ENCODE measurements around the gene NFATC1. TPM values are rescaled to one million over a fixed set of nuclear protein-coding genes. Genes with fewer than 3 reads are reported as not detected.

The NFATC1 gene
- total RNA-seq, 1 donor from 2014 or later = 18.3 TPM

DNA sequence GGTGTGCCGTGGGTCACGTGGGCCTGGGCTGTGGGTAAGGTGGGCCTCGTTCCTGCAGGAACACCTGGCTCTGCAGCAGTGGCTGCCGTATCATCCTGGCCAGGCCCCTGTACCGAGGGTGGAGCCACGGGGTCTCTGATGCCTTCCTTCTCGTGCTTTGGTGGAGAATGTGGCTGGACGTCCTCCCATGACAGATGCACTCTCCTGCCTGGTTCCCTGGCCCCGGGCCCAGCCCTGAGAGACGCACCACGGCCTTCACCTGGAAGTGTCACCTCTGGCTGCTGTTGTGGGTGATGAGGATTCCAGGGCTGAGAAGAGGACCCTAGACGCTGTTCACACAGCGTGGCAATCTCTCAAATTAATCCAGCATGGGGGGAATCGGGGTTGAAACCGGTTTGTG lies 49.5 kb downstream of the NFATC1 start:
- DNase-seq = no peak
- no peak overlapping the region for H3K27ac ChIP-seq (replicated peaks)
- TF ChIP-seq, protein P1, sequence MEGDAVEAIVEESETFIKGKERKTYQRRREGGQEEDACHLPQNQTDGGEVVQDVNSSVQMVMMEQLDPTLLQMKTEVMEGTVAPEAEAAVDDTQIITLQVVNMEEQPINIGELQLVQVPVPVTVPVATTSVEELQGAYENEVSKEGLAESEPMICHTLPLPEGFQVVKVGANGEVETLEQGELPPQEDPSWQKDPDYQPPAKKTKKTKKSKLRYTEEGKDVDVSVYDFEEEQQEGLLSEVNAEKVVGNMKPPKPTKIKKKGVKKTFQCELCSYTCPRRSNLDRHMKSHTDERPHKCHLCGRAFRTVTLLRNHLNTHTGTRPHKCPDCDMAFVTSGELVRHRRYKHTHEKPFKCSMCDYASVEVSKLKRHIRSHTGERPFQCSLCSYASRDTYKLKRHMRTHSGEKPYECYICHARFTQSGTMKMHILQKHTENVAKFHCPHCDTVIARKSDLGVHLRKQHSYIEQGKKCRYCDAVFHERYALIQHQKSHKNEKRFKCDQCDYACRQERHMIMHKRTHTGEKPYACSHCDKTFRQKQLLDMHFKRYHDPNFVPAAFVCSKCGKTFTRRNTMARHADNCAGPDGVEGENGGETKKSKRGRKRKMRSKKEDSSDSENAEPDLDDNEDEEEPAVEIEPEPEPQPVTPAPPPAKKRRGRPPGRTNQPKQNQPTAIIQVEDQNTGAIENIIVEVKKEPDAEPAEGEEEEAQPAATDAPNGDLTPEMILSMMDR (IDR thresholded peaks at IDR 0.05; ENCODE audit: borderline replicate concordance) = no peak
- peaks cover 18% of the 10 kb centered on the region for H3K36me3 ChIP-seq
- H3K9me3 ChIP-seq (replicated peaks) = no peaks in the 10 kb centered on the region
- peaks cover 24% of the 10 kb centered on the region for H3K4me1 ChIP-seq
- H3K4me3 ChIP-seq = no peak overlapping the region
- intact Hi-C loops (cut with micrococcal nuclease) = no loop called here
- H3K27me3 ChIP-seq (ENCODE audit: low read depth) = no peaks in the 10 kb centered on the region

DNA sequence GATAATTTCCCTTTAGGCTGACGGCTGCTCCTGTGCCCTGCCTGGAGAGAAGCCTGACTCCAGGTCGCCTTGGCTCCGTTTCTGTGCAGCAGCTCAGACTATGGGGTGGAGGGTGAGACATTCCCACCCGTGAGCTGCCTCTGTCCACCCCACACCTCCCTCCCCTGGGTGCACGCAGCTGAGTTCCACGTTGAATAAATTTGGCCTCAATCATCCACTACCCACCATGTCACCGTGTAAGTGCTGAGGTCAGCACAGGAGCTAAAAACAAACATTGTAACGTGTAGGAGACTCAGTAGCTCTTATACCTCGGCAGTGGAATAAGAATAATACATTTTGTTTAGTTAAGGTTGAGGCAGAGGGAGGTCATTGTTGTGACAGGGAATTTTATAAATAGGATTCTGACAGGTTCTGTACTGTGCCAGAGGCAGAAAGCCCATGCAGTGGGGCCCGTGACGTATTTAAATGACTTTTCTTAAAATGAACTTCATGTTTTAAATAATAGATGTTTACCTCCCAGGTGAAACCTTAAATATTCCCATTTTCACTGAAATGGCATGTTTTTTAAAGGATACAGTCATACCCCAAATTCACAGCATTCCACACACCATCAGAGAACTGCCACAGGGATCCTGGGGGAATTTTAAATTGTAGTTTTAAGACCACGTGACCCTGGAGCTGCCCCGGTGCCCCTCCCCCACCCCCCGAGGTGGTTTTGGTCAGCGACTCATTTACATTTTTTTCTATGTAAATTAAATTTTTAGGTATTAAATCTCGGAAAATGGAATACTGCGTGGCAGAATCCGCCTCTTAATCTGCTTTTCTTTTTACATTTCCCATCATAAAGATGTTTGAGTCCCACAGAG lies 50.2 kb downstream of the NFATC1 start:
- no peak for DNase-seq
- intact Hi-C loops (cut with micrococcal nuclease) = no loop called here
- no peak overlapping the region for H3K4me3 ChIP-seq
- H3K27ac ChIP-seq (replicated peaks) = no peak overlapping the region
- TF ChIP-seq, protein P1 (IDR thresholded peaks at IDR 0.05; ENCODE audit: borderline replicate concordance) = no peak
- H3K36me3 ChIP-seq = peaks cover 24% of the 10 kb centered on the region
- H3K9me3 ChIP-seq (replicated peaks) = no peaks in the 10 kb centered on the region
- no peaks in the 10 kb centered on the region for H3K27me3 ChIP-seq (ENCODE audit: low read depth)
- H3K4me1 ChIP-seq = peaks cover 24% of the 10 kb centered on the region

DNA sequence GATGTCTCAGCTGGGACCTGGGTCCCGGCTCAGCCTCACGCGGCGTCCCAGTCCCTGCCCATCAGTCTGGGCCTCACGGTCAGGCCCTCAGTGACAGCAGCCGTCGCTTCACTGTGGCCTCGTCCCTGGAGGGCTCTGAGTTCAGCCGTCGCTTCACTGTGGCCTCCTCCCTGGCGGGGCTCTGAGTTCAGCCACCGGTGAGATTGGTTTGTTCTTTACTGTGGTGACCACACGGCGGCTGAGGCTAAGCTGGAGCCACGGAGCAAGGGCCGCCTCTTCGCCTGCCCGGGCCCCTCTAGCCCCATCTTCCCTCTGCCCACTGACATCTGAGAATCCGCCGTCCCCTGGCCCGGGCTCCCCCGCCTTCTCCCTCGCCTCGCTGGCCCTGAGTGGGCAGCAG lies 51.2 kb downstream of the NFATC1 start:
- Histone ChIP-seq H3K27me3 (ENCODE audit: low read depth) (no peaks in the 10 kb centered on the region), H3K4me3 (no peak overlapping the region), H3K9me3 (replicated peaks) (no peaks in the 10 kb centered on the region), H3K4me1 (peaks cover 24% of the 10 kb centered on the region), H3K27ac (replicated peaks) (no peak overlapping the region), H3K36me3 (peaks cover 34% of the 10 kb centered on the region)
- DNase-seq = no peak
- intact Hi-C loops (cut with micrococcal nuclease) = no loop called here
- TF ChIP-seq, protein P1 (IDR thresholded peaks at IDR 0.05; ENCODE audit: borderline replicate concordance) = no peak

DNA sequence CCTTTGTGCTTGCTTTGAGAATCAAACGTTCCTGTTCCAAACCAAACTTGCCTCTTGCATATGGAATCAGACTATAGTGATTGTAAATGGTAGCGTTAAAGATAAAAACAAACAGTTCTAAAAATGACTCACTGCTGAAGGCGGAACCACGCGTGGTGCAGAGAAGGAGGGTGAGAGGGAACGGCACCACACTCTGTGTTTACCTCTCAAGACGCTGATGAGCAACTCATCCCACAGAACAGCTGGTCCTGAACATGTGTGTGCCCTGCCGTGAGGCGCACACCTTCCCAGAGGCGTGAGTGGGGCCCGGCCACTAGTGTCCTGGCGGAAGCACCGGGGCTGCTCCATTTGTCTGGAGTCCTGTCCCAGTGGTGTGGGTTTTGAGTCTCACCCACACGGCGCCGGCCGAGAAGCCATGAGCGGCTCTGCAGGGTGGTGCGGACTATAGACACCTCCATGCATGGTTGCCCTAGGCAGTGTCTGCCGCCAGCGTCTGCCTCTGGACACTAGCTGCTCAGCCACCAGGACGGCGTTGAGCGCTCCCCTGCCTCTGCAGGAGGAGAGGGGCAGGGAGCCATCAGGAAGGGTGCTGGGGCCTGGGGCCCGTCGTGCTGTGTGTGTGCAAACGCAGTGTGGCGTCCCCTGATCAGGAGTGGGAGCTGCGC lies 52.1 kb downstream of the NFATC1 start:
- TF ChIP-seq, protein P1 (IDR thresholded peaks at IDR 0.05; ENCODE audit: borderline replicate concordance) = no peak
- no peak overlapping the region for H3K27ac ChIP-seq (replicated peaks)
- H3K36me3 ChIP-seq = peaks cover 43% of the 10 kb centered on the region
- no peak for DNase-seq
- H3K9me3 ChIP-seq (replicated peaks) = no peaks in the 10 kb centered on the region
- no peaks in the 10 kb centered on the region for H3K27me3 ChIP-seq (ENCODE audit: low read depth)
- H3K4me3 ChIP-seq = no peak overlapping the region
- intact Hi-C loops (cut with micrococcal nuclease) = no loop called here
- peaks cover 19% of the 10 kb centered on the region for H3K4me1 ChIP-seq

DNA sequence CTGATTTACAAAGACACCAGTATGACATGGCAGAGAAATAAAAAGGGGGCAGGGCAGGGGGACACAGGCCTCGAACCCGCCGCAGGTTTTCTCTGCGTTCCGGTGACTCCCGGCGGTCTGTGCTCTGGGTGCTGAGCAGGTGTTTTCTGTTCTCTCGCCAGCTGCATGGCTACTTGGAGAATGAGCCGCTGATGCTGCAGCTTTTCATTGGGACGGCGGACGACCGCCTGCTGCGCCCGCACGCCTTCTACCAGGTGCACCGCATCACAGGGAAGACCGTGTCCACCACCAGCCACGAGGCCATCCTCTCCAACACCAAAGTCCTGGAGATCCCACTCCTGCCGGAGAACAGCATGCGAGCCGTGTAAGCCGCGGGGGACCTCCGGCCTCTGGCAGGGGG lies 52.9 kb downstream of the NFATC1 start:
- Histone ChIP-seq H3K27ac (replicated peaks) (no peak overlapping the region), H3K4me1 (peaks cover 18% of the 10 kb centered on the region), H3K36me3 (peaks cover 51% of the 10 kb centered on the region), H3K27me3 (ENCODE audit: low read depth) (no peaks in the 10 kb centered on the region), H3K9me3 (replicated peaks) (no peaks in the 10 kb centered on the region), H3K4me3 (no peak overlapping the region)
- no peak for DNase-seq
- TF ChIP-seq, protein P1 (IDR thresholded peaks at IDR 0.05; ENCODE audit: borderline replicate concordance) = no peak
- intact Hi-C loops (cut with micrococcal nuclease) = no loop called here

Data from left ventricle myocardium inferior (tissue), 1 donor.